Cardiac fibroblast (primary cell): ENCODE measurements around the gene ESAM.

Experiments
- DNase-seq, 2 donors: peaks; one replicate each; pipeline versions ENCODE4 v3.0.0 to v3.0.0-alpha.2; 2010; ENCODE audit warnings: low read depth in 2 of 2
- H3K4me3 ChIP-seq, 2 donors: replicated peaks in 1 of 2; 1 replicate in 1 of 2; 2 replicates in 1 of 2; pipeline ENCODE4 v1.5.1; 2011; ENCODE audit warnings: low read depth in 2 of 2, low read length in 2 of 2, mild to moderate bottlenecking in 2 of 2, moderate library complexity in 1 of 2
- CTCF ChIP-seq: IDR thresholded peaks from one replicate; pipeline ENCODE4 v1.5.1; 2011; ENCODE audit warnings: low read depth, mild to moderate bottlenecking, low read length, inconsistent platforms

ESAM gene

GRCh38 chr11:124801014-124801413, 38.9 kb upstream of the ESAM start:
- DNase-seq = peak; percentile 60 to 65

GRCh38 chr11:124800226-124800929, 38.3 kb upstream of the ESAM start, which contains the start of gene MSANTD2:
TSS of gene MSANTD2 (minus strand) at chr11:124800406. CDS start at chr11:124800380, 26 bp downstream.
- peak; percentile 78 to 88 for DNase-seq
- TF ChIP-seq CTCF = no peak

More at GRCh38 chr11:124801014-124801413, 38.9 kb upstream of the ESAM start:
- H3K4me3 ChIP-seq = peak overlapping the region; percentile 70 to 82
- TF ChIP-seq CTCF = no peak

GRCh38 chr11:124799348-124800225, 37.5 kb upstream of the ESAM start:
- H3K4me3 ChIP-seq = peak overlapping the region; percentile 70 to 82
- TF ChIP-seq CTCF = no peak
- peak; percentile 28 to 38 for DNase-seq

More at GRCh38 chr11:124800226-124800929, 38.3 kb upstream of the ESAM start, which contains the start of gene MSANTD2:
- peak within 1 kb of the TSS; percentile 70 to 82 for H3K4me3 ChIP-seq

GRCh38 chr11:124798991-124799347, 36.9 kb upstream of the ESAM start:
- no peak for TF ChIP-seq CTCF
- peak; percentile 55 to 68 for DNase-seq
- peak overlapping the region; percentile 70 to 82 for H3K4me3 ChIP-seq

GRCh38 chr11:124796312-124796711, 34.2 kb upstream of the ESAM start:
- TF ChIP-seq CTCF = no peak
- no peak for DNase-seq
- H3K4me3 ChIP-seq = no peak overlapping the region

- peak; percentile 67 to 75 for DNase-seq
Measured at GRCh38 chr11:124793466-124794278, 31.6 kb upstream of the ESAM start.

More at GRCh38 chr11:124793466-124794278, 31.6 kb upstream of the ESAM start:
- H3K4me3 ChIP-seq = no peak overlapping the region
- peak; percentile 75 for TF ChIP-seq CTCF
